GM23338 (cell line): Measurements from ENCODE around the gene TSPEAR. TPM values are rescaled to one million over a fixed set of nuclear protein-coding genes. Genes with fewer than 3 reads are reported as not detected.

Experiments used
- ATAC-seq: fragments of 200-7000 bp; cut with Tn5 transposase; 3 replicates; pipeline ENCODE4 v1.9.1; 2020
- DNase-seq: peaks from one replicate; pipeline ENCODE4 v3.0.0-alpha.2; 2015; ENCODE audit warnings: low spot score
- H2AFZ ChIP-seq: fragments of 200-600 bp; sonication (generic); 2 replicates; pipeline ENCODE4 v1.8.0; 2016; ENCODE audit warnings: antibody characterized with exemption, mild to moderate bottlenecking, moderate library complexity
- H3F3A ChIP-seq: fragments of 200-600 bp; sonication (generic); replicated peaks from 2 replicates; pipeline ENCODE4 v1.8.0; 2017; ENCODE audit warnings: antibody characterized with exemption, mixed run types, low read depth
- H3K27ac ChIP-seq: fragments of 200-600 bp; sonication (generic); 2 replicates; pipeline ENCODE4 v1.6.1; 2016; ENCODE audit warnings: low read depth
- H3K27me3 ChIP-seq: fragments of 200-600 bp; sonication (generic); 2 replicates; pipeline ENCODE4 v1.8.0; 2016; ENCODE audit warnings: mild to moderate bottlenecking, mixed run types, moderate library complexity; ENCODE audit not compliant: insufficient read depth
- H3K36me3 ChIP-seq: fragments of 200-600 bp; sonication (generic); 2 replicates; pipeline ENCODE4 v1.8.0; 2016; ENCODE audit warnings: mild to moderate bottlenecking; ENCODE audit not compliant: insufficient read depth
- H3K4me1 ChIP-seq: fragments of 200-600 bp; sonication (generic); 2 replicates; pipeline ENCODE4 v1.8.0; 2016; ENCODE audit warnings: mild to moderate bottlenecking, moderate library complexity; ENCODE audit not compliant: insufficient read depth
- H3K4me2 ChIP-seq: fragments of 200-600 bp; sonication (generic); 2 replicates; pipeline ENCODE4 v1.7.1; 2017; ENCODE audit warnings: mixed run types
- H3K4me3 ChIP-seq: fragments of 200-600 bp; sonication (generic); 2 replicates; pipeline ENCODE4 v1.6.1; 2016; ENCODE audit warnings: mixed run types
- H3K79me2 ChIP-seq: fragments of 200-600 bp; sonication (generic); replicated peaks from 2 replicates; pipeline ENCODE4 v1.8.0; 2017; ENCODE audit warnings: mild to moderate bottlenecking; ENCODE audit not compliant: insufficient read depth
- H3K9me2 ChIP-seq: fragments of 200-600 bp; sonication (generic); 2 replicates; pipeline ENCODE4 v1.8.0; 2017; ENCODE audit not compliant: insufficient read depth
- H4K20me1 ChIP-seq: fragments of 200-600 bp; sonication (generic); replicated peaks from 2 replicates; pipeline ENCODE4 v1.8.0; 2017; ENCODE audit warnings: mild to moderate bottlenecking; ENCODE audit not compliant: insufficient read depth
- H3K27ac Mint-ChIP-seq: 2 replicates; pipeline ENCODE4 v1.8.0; 2020; ENCODE audit warnings: inconsistent platforms, mild to moderate bottlenecking, moderate library complexity, mixed read lengths
- H3K27me3 Mint-ChIP-seq: 3 replicates; pipeline ENCODE4 v1.8.0; 2022; ENCODE audit warnings: low read depth, mild to moderate bottlenecking, moderate library complexity, mixed read lengths, inconsistent platforms; ENCODE audit not compliant: insufficient read depth, poor library complexity
- H3K36me3 Mint-ChIP-seq: 3 replicates; pipeline ENCODE4 v1.8.0; 2021; ENCODE audit warnings: low read depth, mild to moderate bottlenecking, inconsistent platforms, moderate library complexity, mixed read lengths
- H3K4me1 Mint-ChIP-seq: 3 replicates; pipeline ENCODE4 v1.8.0; 2020; ENCODE audit warnings: mild to moderate bottlenecking, inconsistent platforms, mixed read lengths
- H3K4me3 Mint-ChIP-seq: 3 replicates; pipeline ENCODE4 v1.8.0; 2021; ENCODE audit warnings: moderate library complexity, mild to moderate bottlenecking, inconsistent platforms, mixed read lengths
- H3K9me3 Mint-ChIP-seq: 3 replicates; pipeline ENCODE4 v1.8.0; 2020; ENCODE audit warnings: moderate library complexity, mild to moderate bottlenecking, inconsistent platforms, mixed read lengths
- CREB1 ChIP-seq: fragments of 250-450 bp; sonication (Bioruptor Pico); IDR thresholded peaks from 2 replicates; pipeline ENCODE4 v1.5.0; 2020; ENCODE audit warnings: low read depth, mild to moderate bottlenecking, moderate library complexity
- EZH2 ChIP-seq: fragments of 200-600 bp; sonication (generic); IDR thresholded peaks from one replicate; pipeline ENCODE4 v1.8.0; 2017; ENCODE audit warnings: antibody characterized with exemption, mild to moderate bottlenecking, low read depth; ENCODE audit not compliant: unreplicated experiment
- EZH2phosphoT487 ChIP-seq: fragments of 200-600 bp; sonication (generic); IDR thresholded peaks from one replicate; pipeline ENCODE4 v1.8.1; 2018; ENCODE audit warnings: antibody characterized with exemption; ENCODE audit not compliant: unreplicated experiment
- JUNB ChIP-seq: IDR thresholded peaks from one replicate; pipeline ENCODE4 v1.6.1; 2016; ENCODE audit warnings: antibody characterized with exemption; ENCODE audit not compliant: unreplicated experiment
- NANOG ChIP-seq: IDR thresholded peaks from 2 replicates; pipeline ENCODE4 v1.6.1; 2016; ENCODE audit warnings: antibody characterized with exemption, borderline replicate concordance
- POLR2AphosphoS5 ChIP-seq: IDR thresholded peaks from 2 replicates; pipeline ENCODE4 v1.6.1; 2016; ENCODE audit warnings: antibody characterized with exemption, low read depth
- STAT1 ChIP-seq: IDR thresholded peaks from one replicate; pipeline ENCODE4 v1.6.1; 2016; ENCODE audit warnings: antibody characterized with exemption; ENCODE audit not compliant: unreplicated experiment
- ZNF114 ChIP-seq: fragments of 250-450 bp; sonication (Bioruptor Pico); IDR thresholded peaks from 2 replicates; pipeline ENCODE4 v1.5.0; 2020; ENCODE audit warnings: mild to moderate bottlenecking, moderate library complexity
- ZNF331 ChIP-seq: fragments of 250-450 bp; sonication (Bioruptor Pico); IDR thresholded peaks from 2 replicates; pipeline ENCODE4 v1.5.0; 2020; ENCODE audit warnings: low read depth, mild to moderate bottlenecking, moderate library complexity
- polyA plus RNA-seq: library from polyadenylated mRNA; unstranded; fragments of >200 nt; fragmentation: Nextera tagmentation; extraction: Ambion mirVana; gene quantifications from 2 replicates; pipeline ENCODE4 v1.2.1, GENCODE V29; 2016
- total RNA-seq: library from RNA; depleted of rRNA; stranded (reverse); fragments of >200 nt; shearing (Covaris generic); gene quantifications from 2 replicates; pipeline ENCODE4 v1.2.3, GENCODE V29; 2014
- TF ChIP-seq, protein P1 (sequence below): IDR thresholded peaks from 2 replicates; pipeline ENCODE4 v1.6.1; 2016; ENCODE audit warnings: antibody characterized with exemption
- TF ChIP-seq, protein P2 (sequence below): fragments of 250-450 bp; sonication (Bioruptor Pico); IDR thresholded peaks from 2 replicates; pipeline ENCODE4 v1.5.0; 2020; ENCODE audit warnings: mild to moderate bottlenecking, moderate library complexity
- TF ChIP-seq, protein P3 (sequence below): IDR thresholded peaks from one replicate; pipeline ENCODE4 v1.6.1; 2018; ENCODE audit warnings: antibody characterized with exemption; ENCODE audit not compliant: unreplicated experiment
- TF ChIP-seq, protein P4 (sequence below), 2 experiments: fragments of 200-600 bp in 1 of 2; sonication (generic) in 1 of 2; conservative IDR thresholded peaks; 2 replicates each; pipeline versions ENCODE4 v1.5.1 to v1.6.1; 2016 to 2017; ENCODE audit warnings: antibody characterized with exemption in 2 of 2, low read depth in 2 of 2, mild to moderate bottlenecking in 2 of 2, moderate library complexity in 1 of 2

Gene TSPEAR
- total and polyA plus RNA-seq, 2 experiments from 2014 or later: 0.35 to 0.92 TPM

DNA sequence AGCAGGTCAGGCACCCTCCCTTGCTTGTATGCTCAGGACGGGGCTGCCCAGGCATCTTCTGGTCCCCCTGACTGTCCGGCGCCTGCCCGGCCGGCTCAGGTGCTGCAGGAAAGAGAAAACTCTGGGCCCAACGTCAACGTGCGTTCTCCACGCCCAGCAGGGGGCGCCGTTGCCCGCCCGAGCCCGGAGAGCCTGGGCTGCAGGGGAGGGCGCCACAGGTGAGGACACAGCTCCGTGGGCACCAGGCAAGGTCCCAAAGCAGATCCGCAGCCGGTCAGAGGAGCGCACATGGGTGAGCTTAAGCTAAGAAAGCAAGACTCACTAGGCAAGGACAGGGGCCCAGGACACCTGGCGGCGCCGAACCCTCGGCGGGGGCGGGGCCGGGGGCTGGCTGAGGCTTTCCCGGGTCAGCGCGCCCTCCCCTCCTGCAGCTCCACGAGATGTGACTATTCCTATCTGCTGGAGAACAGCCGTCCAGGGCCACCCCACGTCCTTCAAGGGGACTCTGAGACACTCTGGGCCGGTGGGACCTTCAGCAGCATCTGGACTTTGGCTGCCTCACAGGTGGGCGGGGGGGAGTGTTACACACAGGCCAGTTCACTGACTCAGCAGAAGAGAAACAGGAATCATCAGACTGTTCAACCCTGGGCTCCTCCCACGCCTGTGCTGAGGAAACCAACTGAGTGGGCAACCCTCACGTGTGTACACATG, 200.7 kb downstream of the TSPEAR start:
- H3K27ac Mint-ChIP-seq: no peak overlapping the region
- peak overlapping the region; percentile 54; the same call in 2 of the 3 replicates for H3K4me3 Mint-ChIP-seq
- H3K79me2 ChIP-seq: no peaks in the 10 kb centered on the region
- peak overlapping the region; percentile 70; the same call in 1 of the 2 replicates for H3K4me2 ChIP-seq
- H3F3A ChIP-seq: no peaks in the 10 kb centered on the region
- no peaks in the 10 kb centered on the region for H3K27me3 ChIP-seq
- no peak overlapping the region for H3K27ac ChIP-seq
- H2AFZ ChIP-seq: 0 out of 2 replicates have a peak overlapping the region, but pooled peaks have one; percentile 52
- TF ChIP-seq ZNF331 (CRISPR knock-in tag) (no peak), CREB1 (CRISPR knock-in tag) (peak; percentile 24; the same call in 1 of the 2 replicates), EZH2 (no peak), STAT1 (no peak), JUNB (no peak), EZH2phosphoT487 (no peak), NANOG (no peak), ZNF114 (CRISPR knock-in tag) (no peak), POLR2AphosphoS5 (no peak)
- TF ChIP-seq, protein P1, sequence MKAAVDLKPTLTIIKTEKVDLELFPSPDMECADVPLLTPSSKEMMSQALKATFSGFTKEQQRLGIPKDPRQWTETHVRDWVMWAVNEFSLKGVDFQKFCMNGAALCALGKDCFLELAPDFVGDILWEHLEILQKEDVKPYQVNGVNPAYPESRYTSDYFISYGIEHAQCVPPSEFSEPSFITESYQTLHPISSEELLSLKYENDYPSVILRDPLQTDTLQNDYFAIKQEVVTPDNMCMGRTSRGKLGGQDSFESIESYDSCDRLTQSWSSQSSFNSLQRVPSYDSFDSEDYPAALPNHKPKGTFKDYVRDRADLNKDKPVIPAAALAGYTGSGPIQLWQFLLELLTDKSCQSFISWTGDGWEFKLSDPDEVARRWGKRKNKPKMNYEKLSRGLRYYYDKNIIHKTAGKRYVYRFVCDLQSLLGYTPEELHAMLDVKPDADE: no peak
- TF ChIP-seq, protein P2, sequence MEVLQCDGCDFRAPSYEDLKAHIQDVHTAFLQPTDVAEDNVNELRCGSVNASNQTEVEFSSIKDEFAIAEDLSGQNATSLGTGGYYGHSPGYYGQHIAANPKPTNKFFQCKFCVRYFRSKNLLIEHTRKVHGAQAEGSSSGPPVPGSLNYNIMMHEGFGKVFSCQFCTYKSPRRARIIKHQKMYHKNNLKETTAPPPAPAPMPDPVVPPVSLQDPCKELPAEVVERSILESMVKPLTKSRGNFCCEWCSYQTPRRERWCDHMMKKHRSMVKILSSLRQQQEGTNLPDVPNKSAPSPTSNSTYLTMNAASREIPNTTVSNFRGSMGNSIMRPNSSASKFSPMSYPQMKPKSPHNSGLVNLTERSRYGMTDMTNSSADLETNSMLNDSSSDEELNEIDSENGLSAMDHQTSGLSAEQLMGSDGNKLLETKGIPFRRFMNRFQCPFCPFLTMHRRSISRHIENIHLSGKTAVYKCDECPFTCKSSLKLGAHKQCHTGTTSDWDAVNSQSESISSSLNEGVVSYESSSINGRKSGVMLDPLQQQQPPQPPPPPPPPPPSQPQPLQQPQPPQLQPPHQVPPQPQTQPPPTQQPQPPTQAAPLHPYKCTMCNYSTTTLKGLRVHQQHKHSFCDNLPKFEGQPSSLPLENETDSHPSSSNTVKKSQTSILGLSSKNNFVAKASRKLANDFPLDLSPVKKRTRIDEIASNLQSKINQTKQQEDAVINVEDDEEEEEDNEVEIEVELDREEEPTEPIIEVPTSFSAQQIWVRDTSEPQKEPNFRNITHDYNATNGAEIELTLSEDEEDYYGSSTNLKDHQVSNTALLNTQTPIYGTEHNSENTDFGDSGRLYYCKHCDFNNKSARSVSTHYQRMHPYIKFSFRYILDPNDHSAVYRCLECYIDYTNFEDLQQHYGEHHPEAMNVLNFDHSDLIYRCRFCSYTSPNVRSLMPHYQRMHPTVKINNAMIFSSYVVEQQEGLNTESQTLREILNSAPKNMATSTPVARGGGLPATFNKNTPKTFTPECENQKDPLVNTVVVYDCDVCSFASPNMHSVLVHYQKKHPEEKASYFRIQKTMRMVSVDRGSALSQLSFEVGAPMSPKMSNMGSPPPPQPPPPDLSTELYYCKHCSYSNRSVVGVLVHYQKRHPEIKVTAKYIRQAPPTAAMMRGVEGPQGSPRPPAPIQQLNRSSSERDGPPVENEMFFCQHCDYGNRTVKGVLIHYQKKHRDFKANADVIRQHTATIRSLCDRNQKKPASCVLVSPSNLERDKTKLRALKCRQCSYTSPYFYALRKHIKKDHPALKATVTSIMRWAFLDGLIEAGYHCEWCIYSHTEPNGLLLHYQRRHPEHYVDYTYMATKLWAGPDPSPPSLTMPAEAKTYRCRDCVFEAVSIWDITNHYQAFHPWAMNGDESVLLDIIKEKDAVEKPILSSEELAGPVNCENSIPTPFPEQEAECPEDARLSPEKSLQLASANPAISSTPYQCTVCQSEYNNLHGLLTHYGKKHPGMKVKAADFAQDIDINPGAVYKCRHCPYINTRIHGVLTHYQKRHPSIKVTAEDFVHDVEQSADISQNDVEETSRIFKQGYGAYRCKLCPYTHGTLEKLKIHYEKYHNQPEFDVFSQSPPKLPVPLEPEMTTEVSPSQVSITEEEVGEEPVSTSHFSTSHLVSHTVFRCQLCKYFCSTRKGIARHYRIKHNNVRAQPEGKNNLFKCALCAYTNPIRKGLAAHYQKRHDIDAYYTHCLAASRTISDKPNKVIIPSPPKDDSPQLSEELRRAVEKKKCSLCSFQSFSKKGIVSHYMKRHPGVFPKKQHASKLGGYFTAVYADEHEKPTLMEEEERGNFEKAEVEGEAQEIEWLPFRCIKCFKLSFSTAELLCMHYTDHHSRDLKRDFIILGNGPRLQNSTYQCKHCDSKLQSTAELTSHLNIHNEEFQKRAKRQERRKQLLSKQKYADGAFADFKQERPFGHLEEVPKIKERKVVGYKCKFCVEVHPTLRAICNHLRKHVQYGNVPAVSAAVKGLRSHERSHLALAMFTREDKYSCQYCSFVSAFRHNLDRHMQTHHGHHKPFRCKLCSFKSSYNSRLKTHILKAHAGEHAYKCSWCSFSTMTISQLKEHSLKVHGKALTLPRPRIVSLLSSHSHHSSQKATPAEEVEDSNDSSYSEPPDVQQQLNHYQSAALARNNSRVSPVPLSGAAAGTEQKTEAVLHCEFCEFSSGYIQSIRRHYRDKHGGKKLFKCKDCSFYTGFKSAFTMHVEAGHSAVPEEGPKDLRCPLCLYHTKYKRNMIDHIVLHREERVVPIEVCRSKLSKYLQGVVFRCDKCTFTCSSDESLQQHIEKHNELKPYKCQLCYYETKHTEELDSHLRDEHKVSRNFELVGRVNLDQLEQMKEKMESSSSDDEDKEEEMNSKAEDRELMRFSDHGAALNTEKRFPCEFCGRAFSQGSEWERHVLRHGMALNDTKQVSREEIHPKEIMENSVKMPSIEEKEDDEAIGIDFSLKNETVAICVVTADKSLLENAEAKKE (CRISPR knock-in tag): no peak
- TF ChIP-seq, protein P3, sequence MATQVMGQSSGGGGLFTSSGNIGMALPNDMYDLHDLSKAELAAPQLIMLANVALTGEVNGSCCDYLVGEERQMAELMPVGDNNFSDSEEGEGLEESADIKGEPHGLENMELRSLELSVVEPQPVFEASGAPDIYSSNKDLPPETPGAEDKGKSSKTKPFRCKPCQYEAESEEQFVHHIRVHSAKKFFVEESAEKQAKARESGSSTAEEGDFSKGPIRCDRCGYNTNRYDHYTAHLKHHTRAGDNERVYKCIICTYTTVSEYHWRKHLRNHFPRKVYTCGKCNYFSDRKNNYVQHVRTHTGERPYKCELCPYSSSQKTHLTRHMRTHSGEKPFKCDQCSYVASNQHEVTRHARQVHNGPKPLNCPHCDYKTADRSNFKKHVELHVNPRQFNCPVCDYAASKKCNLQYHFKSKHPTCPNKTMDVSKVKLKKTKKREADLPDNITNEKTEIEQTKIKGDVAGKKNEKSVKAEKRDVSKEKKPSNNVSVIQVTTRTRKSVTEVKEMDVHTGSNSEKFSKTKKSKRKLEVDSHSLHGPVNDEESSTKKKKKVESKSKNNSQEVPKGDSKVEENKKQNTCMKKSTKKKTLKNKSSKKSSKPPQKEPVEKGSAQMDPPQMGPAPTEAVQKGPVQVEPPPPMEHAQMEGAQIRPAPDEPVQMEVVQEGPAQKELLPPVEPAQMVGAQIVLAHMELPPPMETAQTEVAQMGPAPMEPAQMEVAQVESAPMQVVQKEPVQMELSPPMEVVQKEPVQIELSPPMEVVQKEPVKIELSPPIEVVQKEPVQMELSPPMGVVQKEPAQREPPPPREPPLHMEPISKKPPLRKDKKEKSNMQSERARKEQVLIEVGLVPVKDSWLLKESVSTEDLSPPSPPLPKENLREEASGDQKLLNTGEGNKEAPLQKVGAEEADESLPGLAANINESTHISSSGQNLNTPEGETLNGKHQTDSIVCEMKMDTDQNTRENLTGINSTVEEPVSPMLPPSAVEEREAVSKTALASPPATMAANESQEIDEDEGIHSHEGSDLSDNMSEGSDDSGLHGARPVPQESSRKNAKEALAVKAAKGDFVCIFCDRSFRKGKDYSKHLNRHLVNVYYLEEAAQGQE: no peak
- TF ChIP-seq, protein P4, sequence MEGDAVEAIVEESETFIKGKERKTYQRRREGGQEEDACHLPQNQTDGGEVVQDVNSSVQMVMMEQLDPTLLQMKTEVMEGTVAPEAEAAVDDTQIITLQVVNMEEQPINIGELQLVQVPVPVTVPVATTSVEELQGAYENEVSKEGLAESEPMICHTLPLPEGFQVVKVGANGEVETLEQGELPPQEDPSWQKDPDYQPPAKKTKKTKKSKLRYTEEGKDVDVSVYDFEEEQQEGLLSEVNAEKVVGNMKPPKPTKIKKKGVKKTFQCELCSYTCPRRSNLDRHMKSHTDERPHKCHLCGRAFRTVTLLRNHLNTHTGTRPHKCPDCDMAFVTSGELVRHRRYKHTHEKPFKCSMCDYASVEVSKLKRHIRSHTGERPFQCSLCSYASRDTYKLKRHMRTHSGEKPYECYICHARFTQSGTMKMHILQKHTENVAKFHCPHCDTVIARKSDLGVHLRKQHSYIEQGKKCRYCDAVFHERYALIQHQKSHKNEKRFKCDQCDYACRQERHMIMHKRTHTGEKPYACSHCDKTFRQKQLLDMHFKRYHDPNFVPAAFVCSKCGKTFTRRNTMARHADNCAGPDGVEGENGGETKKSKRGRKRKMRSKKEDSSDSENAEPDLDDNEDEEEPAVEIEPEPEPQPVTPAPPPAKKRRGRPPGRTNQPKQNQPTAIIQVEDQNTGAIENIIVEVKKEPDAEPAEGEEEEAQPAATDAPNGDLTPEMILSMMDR (conservative IDR thresholded peaks at IDR 0.05; ENCODE audit: low read depth in 2 of 2): peak; percentile 83 to 95
- H3K9me3 Mint-ChIP-seq: no peaks in the 10 kb centered on the region; the same call in 2 of the 3 replicates
- peak overlapping the region; percentile 45 for H3K4me3 ChIP-seq
- no peaks in the 10 kb centered on the region for H4K20me1 ChIP-seq
- DNase-seq (peak; percentile 86), ATAC-seq (peak; percentile 89)
- no peaks in the 10 kb centered on the region; the same call in 2 of the 3 replicates for H3K4me1 Mint-ChIP-seq
- no peaks in the 10 kb centered on the region for H3K36me3 ChIP-seq
- peaks cover 14% of the 10 kb centered on the region for H3K27me3 Mint-ChIP-seq
- no peaks in the 10 kb centered on the region for H3K4me1 ChIP-seq
- no peaks in the 10 kb centered on the region for H3K9me2 ChIP-seq
- no peaks in the 10 kb centered on the region for H3K36me3 Mint-ChIP-seq
